Measurements from ENCODE around the gene FBXO45.
A peak's percentile ranks its signal among the peaks of the same experiment; 100 is the strongest.
"Not testable (repeated sequence)": the region's sequence is repeated elsewhere in the genome, so short reads cannot be mapped to it uniquely, and the experiment has no call there.

Gene FBXO45

GRCh38 chr3:196619223-196619622 lies 50.8 kb downstream of the FBXO45 start:
- no peak for DNase-seq (ENCODE audit: low spot score)

- DNase-seq (ENCODE audit: low spot score), result not testable (repeated sequence)
Observed at GRCh38 chr3:196619627-196620026, 51.2 kb downstream of the FBXO45 start.

GRCh38 chr3:196620161-196620604 lies 51.7 kb downstream of the FBXO45 start:
- peak; percentile 51 for DNase-seq (ENCODE audit: low spot score)

GRCh38 chr3:196620684-196621083 lies 52.2 kb downstream of the FBXO45 start:
- DNase-seq (ENCODE audit: low spot score), result no peak

- DNase-seq (ENCODE audit: low spot score), result no peak
Observed at GRCh38 chr3:196621611-196622010, 53.2 kb downstream of the FBXO45 start.

GRCh38 chr3:196624067-196624790 lies 55.8 kb downstream of the FBXO45 start:
- no peak for DNase-seq (ENCODE audit: low spot score)

- DNase-seq (ENCODE audit: low spot score), result no peak
Observed at GRCh38 chr3:196624907-196625306, 56.4 kb downstream of the FBXO45 start.

- DNase-seq (ENCODE audit: low spot score), result no peak
Observed at GRCh38 chr3:196625331-196625730, 56.9 kb downstream of the FBXO45 start.

- no peak for DNase-seq (ENCODE audit: low spot score)
Observed at GRCh38 chr3:196627918-196628231, 59.4 kb downstream of the FBXO45 start.

- DNase-seq (ENCODE audit: low spot score), result no peak
Observed at GRCh38 chr3:196629228-196629627, 60.8 kb downstream of the FBXO45 start.

- DNase-seq (ENCODE audit: low spot score), result peak; percentile 74
Observed at GRCh38 chr3:196631682-196632045, 63.2 kb downstream of the FBXO45 start.

GRCh38 chr3:196632046-196632751 lies 63.7 kb downstream of the FBXO45 start:
- DNase-seq (ENCODE audit: low spot score), result peak; percentile 90

GRCh38 chr3:196633555-196634151 lies 65.2 kb downstream of the FBXO45 start:
- no peak for DNase-seq (ENCODE audit: low spot score)

GRCh38 chr3:196634224-196634623 lies 65.8 kb downstream of the FBXO45 start:
- no peak for DNase-seq (ENCODE audit: low spot score)

GRCh38 chr3:196634829-196635228 lies 66.4 kb downstream of the FBXO45 start:
- DNase-seq (ENCODE audit: low spot score), result no peak

- no peak for DNase-seq (ENCODE audit: low spot score)
Observed at GRCh38 chr3:196636369-196637349, 68.2 kb downstream of the FBXO45 start.

GRCh38 chr3:196637941-196638340 lies 69.5 kb downstream of the FBXO45 start:
- not testable (repeated sequence) for DNase-seq (ENCODE audit: low spot score)
